SK-N-MC (cell line): Measurements from ENCODE around the gene SYNPO.

ENCODE experiments used
- DNase-seq: peaks from one replicate; pipeline ENCODE4 v3.0.0-alpha.2; 2011; ENCODE audit warnings: low read depth, low spot score
- H3K27ac ChIP-seq: fragments of 200-600 bp; sonication (generic); 2 replicates; pipeline ENCODE4 v1.5.1; 2016; ENCODE audit warnings: mixed run types
- H3K36me3 ChIP-seq: fragments of 200-600 bp; sonication (generic); 2 replicates; pipeline ENCODE4 v1.6.1; 2017; ENCODE audit warnings: antibody characterized with exemption, low read length, mixed read lengths; ENCODE audit not compliant: insufficient read depth
- H3K4me3 ChIP-seq: fragments of 200-600 bp; sonication (generic); 2 replicates; pipeline ENCODE4 v1.5.1; 2016
- H3K9ac ChIP-seq: fragments of 200-600 bp; sonication (generic); 2 replicates; pipeline ENCODE4 v1.8.0; 2017; ENCODE audit warnings: mixed run types, mixed read lengths; ENCODE audit not compliant: insufficient read length
- H3K9me3 ChIP-seq: fragments of 200-600 bp; sonication (generic); 2 replicates; pipeline ENCODE4 v1.6.1; 2017; ENCODE audit warnings: low read depth, mild to moderate bottlenecking, antibody characterized with exemption, low read length, moderate library complexity, mixed read lengths
- EZH2 ChIP-seq: fragments of 200-600 bp; sonication (generic); IDR thresholded peaks from one replicate; pipeline ENCODE4 v1.6.1; 2017; ENCODE audit warnings: antibody characterized with exemption
- FOXP2 ChIP-seq: optimal IDR thresholded peaks from 2 replicates; pipeline ENCODE3; 2011; ENCODE audit warnings: mild to moderate bottlenecking, moderate library complexity; ENCODE audit not compliant: insufficient read depth; ENCODE audit errors: extremely low read length, control extremely low read depth
- POLR2AphosphoS5 ChIP-seq: IDR thresholded peaks from 2 replicates; pipeline ENCODE4 v1.6.1; 2012; ENCODE audit warnings: mild to moderate bottlenecking, low read depth, low read length, borderline replicate concordance

SYNPO gene

GRCh38 chr5:150700246-150700593 lies 59.8 kb downstream of the SYNPO start:
- peak overlapping the region; percentile 97 for H3K4me3 ChIP-seq
- TF ChIP-seq FOXP2 (no peak), EZH2 (no peak), POLR2AphosphoS5 (no peak)
- no peak overlapping the region for H3K27ac ChIP-seq
- H3K9me3 ChIP-seq = no peaks in the 10 kb centered on the region
- H3K9ac ChIP-seq = peak overlapping the region; percentile 96
- H3K36me3 ChIP-seq = peaks cover 45% of the 10 kb centered on the region
- DNase-seq = no peak

- H3K9ac ChIP-seq = peak within 1 kb of the TSS; percentile 96
- H3K36me3 ChIP-seq = peaks cover 39% of the 10 kb centered on the region
- TF ChIP-seq POLR2AphosphoS5 (peak; percentile 96), FOXP2 (peak; percentile 97), EZH2 (no peak)
- peak within 1 kb of the TSS; percentile 97 for H3K4me3 ChIP-seq
- DNase-seq = peak; percentile 51
- H3K9me3 ChIP-seq = no peaks in the 10 kb centered on the region
- H3K27ac ChIP-seq = peak within 1 kb of the TSS; percentile 81
These were observed 60.3 kb downstream of the SYNPO start, which contains the start of gene RBM22 for GRCh38 chr5:150700594-150701377. RBM22 (minus strand) TSS chr5:150701062; CDS start chr5:150700985, 77 bp downstream.

GRCh38 chr5:150703762-150704161 lies 63.3 kb downstream of the SYNPO start:
- Histone ChIP-seq H3K27ac (no peak overlapping the region), H3K9me3 (no peaks in the 10 kb centered on the region), H3K36me3 (peaks cover 18% of the 10 kb centered on the region), H3K9ac (no peak overlapping the region), H3K4me3 (no peak overlapping the region)
- DNase-seq = no peak
- TF ChIP-seq FOXP2 (no peak), EZH2 (no peak), POLR2AphosphoS5 (no peak)

- TF ChIP-seq POLR2AphosphoS5 (no peak), FOXP2 (no peak), EZH2 (no peak)
- H3K27ac ChIP-seq = no peak overlapping the region
- H3K4me3 ChIP-seq = no peak overlapping the region
- no peaks in the 10 kb centered on the region for H3K9me3 ChIP-seq
- no peak for DNase-seq
- H3K36me3 ChIP-seq = peaks cover 32% of the 10 kb centered on the region
- no peak overlapping the region for H3K9ac ChIP-seq
These were observed 66.4 kb downstream of the SYNPO start for GRCh38 chr5:150706776-150707390.
